Activated CD8-positive, alpha-beta memory T cell treated with anti-CD3 and anti-CD28 coated beads, Interleukin-2, amount 50 U/mL, for 24 hours (primary cell): ENCODE measurements around the gene FAM240A.

Experiments
- DNase-seq: peaks from one replicate; pipeline ENCODE4 v3.0.0-alpha.2; 2020; ENCODE audit errors: extremely low read depth

Gene FAM240A

DNA sequence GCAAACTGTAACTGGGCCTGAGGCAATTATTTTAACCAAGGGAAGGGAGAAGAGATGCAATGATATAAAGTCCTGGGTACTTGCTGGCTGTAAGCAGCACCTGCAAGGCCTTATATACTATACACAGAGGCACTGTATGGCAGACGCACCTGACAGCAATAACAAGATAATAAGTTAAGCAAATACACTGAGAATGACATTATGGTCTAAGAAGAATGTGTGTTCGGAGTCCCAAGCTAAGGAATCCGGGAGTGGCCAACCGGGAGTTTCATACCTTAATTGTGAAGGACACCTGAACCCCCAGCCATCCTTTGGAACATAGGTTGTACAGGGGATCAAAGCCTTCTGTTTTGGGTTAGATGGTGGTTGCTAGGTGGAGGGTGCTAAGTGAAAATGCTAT is 13.7 kb downstream of the FAM240A start:
- DNase-seq = no peak

DNA sequence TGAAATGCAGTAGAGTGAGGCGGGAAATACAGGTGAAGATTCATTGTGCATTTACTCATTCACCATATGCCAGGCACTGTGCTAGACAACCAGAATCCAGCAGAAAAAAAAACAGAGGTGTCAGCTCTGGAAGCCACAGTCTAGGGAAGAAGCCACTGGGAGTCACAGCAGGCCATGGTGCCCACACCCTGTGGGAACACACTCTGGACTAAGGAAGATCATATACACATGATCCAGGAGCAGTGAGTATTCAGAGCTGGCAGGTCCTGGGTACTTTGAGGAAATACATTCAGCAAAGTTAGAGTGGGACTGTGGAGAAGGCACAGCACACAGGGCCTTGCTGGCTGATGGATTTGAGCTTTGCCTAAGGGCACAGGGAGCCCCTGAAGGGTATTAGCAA is 14.8 kb downstream of the FAM240A start:
- DNase-seq = no peak

DNA sequence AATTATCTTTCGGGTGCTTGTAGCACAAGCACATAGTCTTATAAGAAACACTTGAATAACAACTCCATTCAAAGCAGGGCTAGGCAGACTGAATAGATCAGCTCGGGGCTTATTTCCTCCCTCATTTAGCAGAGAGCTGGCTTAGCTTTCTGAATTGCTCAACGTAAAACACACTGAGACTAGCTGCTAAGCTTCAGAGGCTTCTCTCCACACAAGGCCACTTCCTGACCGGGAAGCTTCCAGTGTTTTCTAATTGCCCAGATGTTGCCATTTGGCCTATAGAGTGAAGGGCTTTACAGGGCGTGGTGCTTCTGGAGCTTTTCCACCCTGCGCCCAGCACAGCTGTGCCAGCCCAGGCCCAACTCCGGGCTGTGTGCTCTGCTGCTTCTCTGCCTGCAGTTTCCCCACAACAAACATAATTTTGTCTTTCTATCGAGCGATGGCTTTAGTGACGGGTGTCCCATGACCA is 16.6 kb downstream of the FAM240A start:
- no peak for DNase-seq

- DNase-seq = peak; percentile 39
Observed at GRCh38 chr3:46629551-46630517, 17.5 kb downstream of the FAM240A start.

- no peak for DNase-seq
Observed at GRCh38 chr3:46632792-46633191, 20.5 kb downstream of the FAM240A start.

GRCh38 chr3:46634856-46635255 is 22.5 kb downstream of the FAM240A start:
- no peak for DNase-seq

GRCh38 chr3:46639221-46639620 is 26.9 kb downstream of the FAM240A start:
- no peak for DNase-seq

DNA sequence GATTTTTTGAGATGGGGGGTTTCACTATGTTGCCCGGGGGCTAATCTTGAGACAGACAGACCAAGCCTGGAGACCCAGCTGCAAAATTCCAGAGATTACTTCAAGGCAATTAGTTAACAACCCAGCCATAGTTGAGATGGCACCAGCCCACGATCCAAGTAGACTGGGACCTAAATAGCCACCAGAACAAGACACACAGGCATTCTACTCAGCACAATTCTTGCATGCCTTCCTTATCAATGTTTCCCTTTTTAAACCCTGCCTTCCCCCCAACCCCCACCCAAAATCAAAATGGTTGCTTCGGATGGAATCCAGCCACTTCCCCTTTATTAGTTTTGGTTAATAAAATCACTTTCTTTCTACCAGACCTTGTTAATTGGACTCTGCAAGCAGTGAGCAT is 28.6 kb downstream of the FAM240A start:
- DNase-seq = no peak

DNA sequence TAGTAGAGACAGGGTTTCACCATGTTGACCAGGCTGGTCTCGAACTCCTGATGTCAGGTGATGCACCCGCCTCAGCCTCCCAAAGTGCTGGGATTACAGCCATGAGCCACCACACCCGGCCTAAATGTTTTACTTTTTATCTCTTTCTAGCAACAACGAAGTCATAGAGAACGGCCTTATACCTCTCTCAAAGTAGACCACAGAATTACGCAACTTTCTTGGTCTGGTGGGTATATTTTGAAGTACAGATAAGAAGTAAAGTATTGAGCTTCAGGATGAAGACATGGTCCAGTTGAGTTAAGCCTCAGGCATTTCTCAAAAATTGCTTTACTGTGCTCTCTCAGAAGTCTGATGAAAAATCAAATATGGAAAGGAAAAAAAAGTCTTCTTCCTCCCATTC is 30.6 kb downstream of the FAM240A start:
- DNase-seq = no peak

- DNase-seq = no peak
Observed at GRCh38 chr3:46643701-46644100, 31.4 kb downstream of the FAM240A start.

GRCh38 chr3:46646700-46647099 is 34.4 kb downstream of the FAM240A start:
- no peak for DNase-seq

GRCh38 chr3:46648096-46648495 is 35.8 kb downstream of the FAM240A start:
- DNase-seq = no peak

DNA sequence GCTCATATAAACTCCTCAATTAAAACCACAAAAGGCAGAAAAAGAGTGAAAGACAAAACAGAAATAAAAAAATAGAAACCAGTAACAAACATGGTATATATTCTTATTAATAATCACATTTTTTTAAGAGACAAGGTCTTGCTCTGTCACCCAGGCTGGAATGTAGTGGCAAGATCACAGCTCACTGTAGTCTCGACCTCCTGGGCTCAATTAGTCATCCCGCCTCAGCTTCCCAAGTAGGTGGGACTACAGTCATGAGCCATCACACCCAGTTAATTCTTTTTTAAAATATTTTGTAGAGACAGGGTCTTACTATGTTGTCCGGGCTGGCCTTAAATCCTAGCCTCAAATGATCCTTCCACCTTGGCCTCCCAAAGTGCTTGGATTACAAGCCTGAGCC is 37.1 kb downstream of the FAM240A start:
- DNase-seq = no peak

GRCh38 chr3:46651084-46651483 is 38.8 kb downstream of the FAM240A start:
- no peak for DNase-seq

GRCh38 chr3:46655271-46655670 is 42.9 kb downstream of the FAM240A start:
- no peak for DNase-seq

- no peak for DNase-seq
Observed at GRCh38 chr3:46656778-46657556, 44.6 kb downstream of the FAM240A start.

- no peak for DNase-seq
Observed at GRCh38 chr3:46659285-46659684, 47.0 kb downstream of the FAM240A start.

- no peak for DNase-seq
Observed at GRCh38 chr3:46660003-46660402, 47.7 kb downstream of the FAM240A start.

DNA sequence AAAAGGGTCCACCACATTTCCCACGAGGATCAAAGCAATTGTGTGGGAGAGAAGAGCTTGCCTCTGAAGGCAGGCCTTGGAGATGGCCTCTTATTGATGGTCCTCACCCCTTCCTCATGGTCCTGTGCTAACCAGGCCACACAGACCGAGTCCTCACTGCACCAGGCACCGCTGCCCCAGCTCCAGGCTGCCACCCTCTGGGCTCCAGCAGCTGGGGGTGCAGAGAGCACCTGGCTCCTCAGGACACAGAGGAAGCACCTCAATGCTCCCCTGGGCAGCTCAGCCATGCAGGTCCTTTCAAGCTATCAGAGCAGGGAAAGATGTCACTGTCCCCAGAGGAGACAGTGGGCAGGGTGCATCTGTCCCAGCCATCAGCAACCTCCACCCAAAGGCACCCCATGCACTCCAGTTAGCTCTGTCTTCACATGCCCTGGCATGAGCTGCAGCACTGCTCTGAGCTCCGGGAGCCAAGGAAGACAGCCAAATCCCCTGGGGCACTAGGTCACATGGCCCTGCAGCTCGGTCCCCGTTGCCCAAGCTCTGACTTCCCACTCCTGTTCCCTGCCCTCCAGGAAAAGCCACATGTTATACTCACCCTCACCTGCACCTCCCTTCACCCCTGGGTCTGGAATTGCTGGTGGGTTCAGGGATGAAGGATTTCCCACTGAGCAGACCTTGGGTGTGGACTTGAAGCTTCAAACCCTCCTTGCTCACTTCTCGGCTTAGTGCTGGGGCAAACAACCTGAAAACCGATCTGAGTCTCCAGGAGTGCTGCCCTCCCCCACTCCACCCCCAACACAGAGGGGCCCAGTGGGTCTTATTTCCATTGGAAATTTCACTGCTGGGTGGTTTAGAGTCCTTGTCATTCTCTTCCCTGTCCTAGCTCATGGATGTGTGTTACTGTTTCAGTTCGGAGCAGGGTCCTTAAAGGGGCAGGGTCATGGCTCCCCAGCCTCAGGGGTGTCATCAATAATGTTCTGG is 48.5 kb downstream of the FAM240A start:
- no peak for DNase-seq

DNA sequence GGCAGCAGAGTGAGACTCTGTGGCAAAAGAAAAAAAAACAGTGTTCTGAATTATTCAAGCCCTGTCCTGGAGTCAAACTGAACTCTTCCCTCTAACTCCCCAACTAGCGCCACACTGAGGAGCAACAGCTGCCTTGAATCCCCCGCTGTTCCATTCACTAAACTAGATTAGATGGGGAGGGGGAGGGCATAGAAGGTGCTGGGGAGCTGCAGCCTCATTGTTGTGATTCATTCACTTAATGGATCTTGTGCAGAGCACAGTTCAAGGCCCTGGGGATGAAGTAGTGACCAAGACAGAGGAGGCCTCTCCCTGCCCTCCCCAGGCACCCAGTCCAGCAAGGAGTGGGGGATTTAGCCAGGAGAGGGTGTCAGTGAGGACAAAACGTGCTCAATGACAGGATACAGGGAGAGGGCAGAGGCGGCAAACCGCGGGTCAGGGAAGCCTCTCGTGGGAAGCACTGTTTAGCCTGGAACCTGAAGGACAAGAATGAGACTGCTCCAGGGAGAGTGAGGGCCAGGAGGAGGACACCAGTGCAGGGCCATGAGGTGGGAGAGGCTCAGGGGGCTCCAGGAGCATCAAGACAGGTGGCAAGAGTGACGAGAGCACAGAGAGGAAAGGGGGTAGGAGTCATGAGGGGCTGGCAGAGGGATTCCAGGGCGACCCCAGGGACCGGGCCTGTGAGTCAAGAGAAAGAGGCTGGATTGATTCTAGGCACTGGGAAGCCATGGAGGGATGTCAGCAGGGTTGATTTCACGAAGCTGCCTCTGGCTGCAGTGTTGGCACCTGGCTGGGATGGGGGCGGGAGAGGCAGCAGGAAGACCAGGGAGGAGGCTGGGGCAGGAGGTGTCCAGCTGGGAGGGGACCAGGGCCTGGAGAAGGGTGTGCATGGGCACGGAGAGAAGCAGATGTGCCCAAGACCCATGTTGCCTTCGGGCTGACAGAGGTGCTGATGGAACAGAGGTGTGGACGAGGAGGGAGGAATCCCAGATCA is 49.7 kb downstream of the FAM240A start:
- DNase-seq = no peak
